ENCODE data around the gene LY6G5B.

LY6G5B gene

DNA sequence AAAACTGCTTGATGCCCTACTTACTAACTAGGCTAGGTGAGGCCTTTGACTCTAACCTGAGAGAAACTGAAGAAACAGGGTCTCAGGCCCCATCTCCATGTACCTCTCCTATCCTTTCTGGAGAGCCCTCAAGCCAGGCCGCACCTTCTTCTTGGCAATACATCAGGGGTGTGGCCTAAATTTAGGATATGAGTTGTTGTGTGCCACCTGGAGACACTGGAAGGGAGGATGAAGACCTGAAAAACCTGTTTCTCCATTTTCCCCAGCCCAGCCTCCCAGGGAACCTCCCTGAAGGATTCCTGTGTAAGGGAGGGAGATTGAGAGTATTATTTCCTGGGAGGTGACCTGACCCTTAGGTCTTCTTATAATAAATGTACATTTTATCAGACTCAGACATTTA, 48.5 kb downstream of the LY6G5B start:
- DNase-seq = no peak

DNA sequence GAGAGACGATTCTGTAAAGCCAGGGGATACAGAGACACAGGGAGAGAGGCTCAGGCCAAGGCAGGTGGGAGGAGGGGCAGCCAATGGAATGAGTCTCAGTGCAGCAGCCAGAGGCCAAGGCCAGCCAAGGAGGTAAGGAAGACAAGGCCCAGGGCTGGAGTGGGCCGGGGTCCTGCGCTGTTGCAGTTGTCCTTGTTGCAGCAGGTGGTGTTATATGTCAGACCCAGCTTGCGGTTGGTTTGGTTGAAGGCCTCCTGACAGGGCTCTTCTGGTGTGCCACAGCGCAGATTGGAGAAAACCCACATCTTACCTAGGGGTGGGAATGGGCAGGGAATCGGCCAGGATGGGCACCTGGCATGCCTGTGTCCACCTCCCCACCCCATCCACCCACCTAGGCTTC, 49.2 kb downstream of the LY6G5B start:
- no peak for DNase-seq

DNA sequence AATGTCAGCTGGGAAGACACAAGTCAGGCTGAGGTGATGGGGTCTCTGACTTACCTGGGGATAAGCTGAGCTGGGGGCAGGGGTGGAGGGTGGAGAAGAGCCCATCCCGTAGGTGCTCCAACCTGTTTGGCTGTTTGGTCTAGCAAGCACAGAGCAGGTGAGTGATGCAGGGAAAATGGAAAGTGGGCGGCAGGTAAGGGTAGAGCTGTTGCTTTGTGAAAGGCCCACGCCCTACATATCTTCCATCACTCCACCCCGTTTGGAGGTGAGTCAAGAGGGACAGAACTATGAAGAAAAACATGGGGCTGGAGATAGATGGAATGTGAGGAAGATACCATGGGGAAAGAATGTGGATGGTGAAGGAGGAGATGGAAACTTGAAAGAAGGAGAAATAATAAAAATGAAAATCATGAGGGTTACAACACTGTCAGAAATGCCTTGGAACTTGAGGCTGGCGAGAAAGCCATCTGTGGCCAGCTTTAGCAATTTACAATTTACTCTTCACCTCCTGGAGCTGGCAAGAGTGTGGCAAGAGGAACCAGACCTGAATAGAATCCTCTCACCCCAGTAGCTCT, 50.5 kb downstream of the LY6G5B start:
- no peak for DNase-seq

DNA sequence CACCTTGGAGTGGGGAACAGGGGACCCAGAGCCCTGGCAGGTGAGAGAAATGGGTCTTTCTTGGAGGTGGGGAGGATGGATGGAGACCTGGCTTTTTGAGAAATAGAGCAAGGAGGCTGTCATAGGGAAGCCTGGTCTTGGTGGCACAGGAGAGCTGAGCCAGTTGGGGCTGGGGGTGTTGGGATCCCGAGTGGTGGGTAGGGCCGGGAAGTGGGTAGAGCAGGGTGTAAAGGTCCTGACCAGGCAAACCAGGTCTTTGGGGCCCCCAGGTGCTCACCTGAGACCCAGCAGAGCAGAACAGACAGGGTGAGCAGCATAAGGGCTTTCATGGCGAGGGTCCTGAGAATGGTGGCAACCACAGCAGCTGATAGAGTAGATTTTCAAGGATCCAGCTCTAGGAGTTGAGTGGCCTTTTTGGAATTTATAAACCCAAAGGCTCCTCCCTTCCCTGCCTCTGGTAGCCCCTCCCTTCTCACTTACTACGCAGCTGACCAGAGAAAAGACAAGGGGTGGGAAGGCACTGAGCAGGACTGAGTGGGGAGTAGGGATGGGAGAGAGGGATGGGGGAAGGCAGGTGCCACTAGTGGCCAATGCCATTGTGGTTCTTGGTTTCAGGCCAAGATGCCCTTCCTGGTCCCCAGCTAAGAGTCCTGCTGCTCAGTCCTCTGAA, 51.7 kb downstream of the LY6G5B start, which contains the start of gene LY6G6C:
LY6G6C (minus strand) TSS at position 396 of the 670 bp plus-strand sequence; CDS start at position 329, 67 bp downstream.
- no peak for DNase-seq

DNA sequence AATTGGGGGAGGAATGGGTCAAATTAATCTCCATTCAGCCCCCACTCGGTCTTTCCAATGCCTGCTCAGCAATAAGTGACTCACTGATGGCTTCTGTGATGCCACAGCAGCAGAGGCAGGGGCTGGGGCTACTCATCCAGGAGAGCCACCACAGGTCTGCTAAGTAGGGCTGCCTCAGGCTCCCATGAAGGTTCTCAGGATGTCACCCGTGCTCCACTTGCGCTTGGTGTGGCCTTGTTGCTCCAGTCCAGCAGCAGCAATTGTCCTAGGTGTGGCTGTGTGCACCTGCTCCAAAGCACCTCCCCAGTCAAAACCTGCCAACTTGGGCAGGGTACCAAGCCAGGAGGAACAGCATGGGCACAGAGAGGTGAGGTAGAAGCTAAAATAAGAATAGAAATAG, 52.4 kb downstream of the LY6G5B start:
- no peak for DNase-seq
